ENCODE measurements around the gene SRGN.
"Not testable (repeated sequence)": the region's sequence is repeated elsewhere in the genome, so short reads cannot be mapped to it uniquely, and the experiment has no call there.

SRGN gene

GRCh38 chr10:69124563-69125268 is 36.8 kb downstream of the SRGN start:
- H3K4me3 ChIP-seq (ENCODE audit: low read depth, low read length) = peak overlapping the region; percentile 93
- no peaks in the 10 kb centered on the region for H3K36me3 ChIP-seq (ENCODE audit: control insufficient read depth, insufficient read depth, low read length)
- H3K9ac ChIP-seq (ENCODE audit: low read depth, low read length) = peak overlapping the region; percentile 91
- H3K9me3 ChIP-seq (ENCODE audit: control insufficient read depth, insufficient read depth, low read length) = no peaks in the 10 kb centered on the region
- H3K27me3 ChIP-seq (ENCODE audit: control insufficient read depth, insufficient read depth, low read length) = no peaks in the 10 kb centered on the region
- H3K4me1 ChIP-seq (ENCODE audit: control insufficient read depth, insufficient read depth, low read length) = peaks cover 2% of the 10 kb centered on the region

- no peaks in the 10 kb centered on the region for H3K9me3 ChIP-seq (ENCODE audit: control insufficient read depth, insufficient read depth, low read length)
- no peaks in the 10 kb centered on the region for H3K27me3 ChIP-seq (ENCODE audit: control insufficient read depth, insufficient read depth, low read length)
- no peak overlapping the region for H3K9ac ChIP-seq (ENCODE audit: low read depth, low read length)
- H3K36me3 ChIP-seq (ENCODE audit: control insufficient read depth, insufficient read depth, low read length) = no peaks in the 10 kb centered on the region
- peaks cover 2% of the 10 kb centered on the region for H3K4me1 ChIP-seq (ENCODE audit: control insufficient read depth, insufficient read depth, low read length)
- H3K4me3 ChIP-seq (ENCODE audit: low read depth, low read length) = peak overlapping the region; percentile 93
Observed at GRCh38 chr10:69125554-69125953, 37.7 kb downstream of the SRGN start.

- Histone ChIP-seq H3K4me1 (ENCODE audit: control insufficient read depth, insufficient read depth, low read length) (no peaks in the 10 kb centered on the region), H3K4me3 (ENCODE audit: low read depth, low read length) (no peak overlapping the region), H3K36me3 (ENCODE audit: control insufficient read depth, insufficient read depth, low read length) (no peaks in the 10 kb centered on the region), H3K27me3 (ENCODE audit: control insufficient read depth, insufficient read depth, low read length) (no peaks in the 10 kb centered on the region), H3K9ac (ENCODE audit: low read depth, low read length) (no peak overlapping the region), H3K9me3 (ENCODE audit: control insufficient read depth, insufficient read depth, low read length) (no peaks in the 10 kb centered on the region)
Observed at GRCh38 chr10:69130251-69130650, 42.3 kb downstream of the SRGN start.

GRCh38 chr10:69139961-69140360 is 52.1 kb downstream of the SRGN start:
- no peak overlapping the region for H3K4me3 ChIP-seq (ENCODE audit: low read depth, low read length)
- H3K9me3 ChIP-seq (ENCODE audit: control insufficient read depth, insufficient read depth, low read length) = no peaks in the 10 kb centered on the region
- no peaks in the 10 kb centered on the region for H3K36me3 ChIP-seq (ENCODE audit: control insufficient read depth, insufficient read depth, low read length)
- no peaks in the 10 kb centered on the region for H3K4me1 ChIP-seq (ENCODE audit: control insufficient read depth, insufficient read depth, low read length)
- H3K9ac ChIP-seq (ENCODE audit: low read depth, low read length) = no peak overlapping the region
- H3K27me3 ChIP-seq (ENCODE audit: control insufficient read depth, insufficient read depth, low read length) = no peaks in the 10 kb centered on the region

GRCh38 chr10:69141304-69141703 is 53.4 kb downstream of the SRGN start:
- H3K4me3 ChIP-seq (ENCODE audit: low read depth, low read length) = no peak overlapping the region
- H3K9ac ChIP-seq (ENCODE audit: low read depth, low read length) = no peak overlapping the region
- H3K4me1 ChIP-seq (ENCODE audit: control insufficient read depth, insufficient read depth, low read length) = no peaks in the 10 kb centered on the region
- no peaks in the 10 kb centered on the region for H3K27me3 ChIP-seq (ENCODE audit: control insufficient read depth, insufficient read depth, low read length)
- H3K9me3 ChIP-seq (ENCODE audit: control insufficient read depth, insufficient read depth, low read length) = no peaks in the 10 kb centered on the region
- H3K36me3 ChIP-seq (ENCODE audit: control insufficient read depth, insufficient read depth, low read length) = no peaks in the 10 kb centered on the region

- not testable (repeated sequence) for H3K4me3 ChIP-seq (ENCODE audit: low read depth, low read length); H3K9ac ChIP-seq (ENCODE audit: low read depth, low read length); H3K4me1 ChIP-seq (ENCODE audit: control insufficient read depth, insufficient read depth, low read length); H3K27me3 ChIP-seq (ENCODE audit: control insufficient read depth, insufficient read depth, low read length); H3K9me3 ChIP-seq (ENCODE audit: control insufficient read depth, insufficient read depth, low read length); H3K36me3 ChIP-seq (ENCODE audit: control insufficient read depth, insufficient read depth, low read length)
Observed at GRCh38 chr10:69142074-69142473, 54.2 kb downstream of the SRGN start.

GRCh38 chr10:69142983-69143382 is 55.1 kb downstream of the SRGN start:
- Histone ChIP-seq H3K27me3 (ENCODE audit: control insufficient read depth, insufficient read depth, low read length) (no peaks in the 10 kb centered on the region), H3K4me3 (ENCODE audit: low read depth, low read length) (no peak overlapping the region), H3K4me1 (ENCODE audit: control insufficient read depth, insufficient read depth, low read length) (no peaks in the 10 kb centered on the region), H3K9ac (ENCODE audit: low read depth, low read length) (no peak overlapping the region), H3K36me3 (ENCODE audit: control insufficient read depth, insufficient read depth, low read length) (no peaks in the 10 kb centered on the region), H3K9me3 (ENCODE audit: control insufficient read depth, insufficient read depth, low read length) (no peaks in the 10 kb centered on the region)

- no peaks in the 10 kb centered on the region for H3K9me3 ChIP-seq (ENCODE audit: control insufficient read depth, insufficient read depth, low read length)
- H3K9ac ChIP-seq (ENCODE audit: low read depth, low read length) = no peak overlapping the region
- no peak overlapping the region for H3K4me3 ChIP-seq (ENCODE audit: low read depth, low read length)
- H3K4me1 ChIP-seq (ENCODE audit: control insufficient read depth, insufficient read depth, low read length) = no peaks in the 10 kb centered on the region
- H3K36me3 ChIP-seq (ENCODE audit: control insufficient read depth, insufficient read depth, low read length) = no peaks in the 10 kb centered on the region
- H3K27me3 ChIP-seq (ENCODE audit: control insufficient read depth, insufficient read depth, low read length) = no peaks in the 10 kb centered on the region
Observed at GRCh38 chr10:69145329-69145728, 57.4 kb downstream of the SRGN start.

GRCh38 chr10:69145864-69146263 is 58.0 kb downstream of the SRGN start:
- H3K9me3 ChIP-seq (ENCODE audit: control insufficient read depth, insufficient read depth, low read length) = no peaks in the 10 kb centered on the region
- no peaks in the 10 kb centered on the region for H3K36me3 ChIP-seq (ENCODE audit: control insufficient read depth, insufficient read depth, low read length)
- no peak overlapping the region for H3K9ac ChIP-seq (ENCODE audit: low read depth, low read length)
- H3K4me3 ChIP-seq (ENCODE audit: low read depth, low read length) = no peak overlapping the region
- no peaks in the 10 kb centered on the region for H3K4me1 ChIP-seq (ENCODE audit: control insufficient read depth, insufficient read depth, low read length)
- H3K27me3 ChIP-seq (ENCODE audit: control insufficient read depth, insufficient read depth, low read length) = no peaks in the 10 kb centered on the region

GRCh38 chr10:69146759-69147158 is 58.9 kb downstream of the SRGN start:
- Histone ChIP-seq H3K4me1 (ENCODE audit: control insufficient read depth, insufficient read depth, low read length) (no peaks in the 10 kb centered on the region), H3K27me3 (ENCODE audit: control insufficient read depth, insufficient read depth, low read length) (no peaks in the 10 kb centered on the region), H3K9ac (ENCODE audit: low read depth, low read length) (no peak overlapping the region), H3K36me3 (ENCODE audit: control insufficient read depth, insufficient read depth, low read length) (no peaks in the 10 kb centered on the region), H3K9me3 (ENCODE audit: control insufficient read depth, insufficient read depth, low read length) (no peaks in the 10 kb centered on the region), H3K4me3 (ENCODE audit: low read depth, low read length) (no peak overlapping the region)

- H3K9me3 ChIP-seq (ENCODE audit: control insufficient read depth, insufficient read depth, low read length) = no peaks in the 10 kb centered on the region
- no peak overlapping the region for H3K4me3 ChIP-seq (ENCODE audit: low read depth, low read length)
- H3K4me1 ChIP-seq (ENCODE audit: control insufficient read depth, insufficient read depth, low read length) = no peaks in the 10 kb centered on the region
- H3K9ac ChIP-seq (ENCODE audit: low read depth, low read length) = no peak overlapping the region
- H3K36me3 ChIP-seq (ENCODE audit: control insufficient read depth, insufficient read depth, low read length) = no peaks in the 10 kb centered on the region
- H3K27me3 ChIP-seq (ENCODE audit: control insufficient read depth, insufficient read depth, low read length) = no peaks in the 10 kb centered on the region
Observed at GRCh38 chr10:69151984-69152383, 64.1 kb downstream of the SRGN start.

GRCh38 chr10:69153227-69153626 is 65.3 kb downstream of the SRGN start:
- Histone ChIP-seq H3K4me3 (ENCODE audit: low read depth, low read length) (no peak overlapping the region), H3K27me3 (ENCODE audit: control insufficient read depth, insufficient read depth, low read length) (no peaks in the 10 kb centered on the region), H3K9me3 (ENCODE audit: control insufficient read depth, insufficient read depth, low read length) (no peaks in the 10 kb centered on the region), H3K9ac (ENCODE audit: low read depth, low read length) (no peak overlapping the region), H3K36me3 (ENCODE audit: control insufficient read depth, insufficient read depth, low read length) (no peaks in the 10 kb centered on the region), H3K4me1 (ENCODE audit: control insufficient read depth, insufficient read depth, low read length) (no peaks in the 10 kb centered on the region)
